Gastrocnemius medialis (tissue), 4 donors: ENCODE results near the gene ZNF397.

Source experiments
- POLR2A ChIP-seq, 2 donors: fragments of 450-650 bp; IDR thresholded peaks; one replicate each; pipeline ENCODE4 v1.6.1; 2017; ENCODE audit warnings: antibody characterized with exemption in 2 of 2, mild to moderate bottlenecking in 2 of 2, moderate library complexity in 2 of 2
- TF ChIP-seq, protein P1 (sequence below), 5 experiments: fragments of 450-650 bp in 3 of 5; fragments of 200-600 bp in 2 of 5; sonication (generic) in 2 of 5; IDR thresholded peaks in 4 of 5; conservative IDR thresholded peaks in 1 of 5; 1 replicate in 4 of 5; 2 replicates in 1 of 5; pipeline ENCODE4 v1.5.1; 2016 to 2019; ENCODE audit warnings: antibody characterized with exemption in 5 of 5, mild to moderate bottlenecking in 3 of 5, moderate library complexity in 3 of 5

DNA sequence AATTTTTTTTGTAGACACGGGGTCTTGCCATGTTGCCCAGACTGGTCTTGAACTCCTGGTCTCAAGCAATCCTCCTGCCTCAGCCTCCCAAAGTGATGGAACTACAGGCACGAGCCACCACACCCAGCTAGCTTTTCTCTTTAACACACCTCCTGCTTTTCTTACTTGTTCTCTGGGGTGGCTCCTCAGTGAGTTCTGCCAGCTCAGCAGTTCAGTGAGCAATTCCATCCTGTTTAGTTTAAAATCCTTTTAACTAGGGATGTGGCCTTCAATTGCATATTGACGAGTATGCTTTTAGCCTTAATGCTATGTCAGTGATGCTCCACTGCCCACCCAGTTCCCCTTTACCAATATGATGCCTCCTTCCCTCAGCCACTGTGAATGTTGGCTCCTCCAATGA lies 16.1 kb downstream of the ZNF397 start:
- TF ChIP-seq, protein P1, sequence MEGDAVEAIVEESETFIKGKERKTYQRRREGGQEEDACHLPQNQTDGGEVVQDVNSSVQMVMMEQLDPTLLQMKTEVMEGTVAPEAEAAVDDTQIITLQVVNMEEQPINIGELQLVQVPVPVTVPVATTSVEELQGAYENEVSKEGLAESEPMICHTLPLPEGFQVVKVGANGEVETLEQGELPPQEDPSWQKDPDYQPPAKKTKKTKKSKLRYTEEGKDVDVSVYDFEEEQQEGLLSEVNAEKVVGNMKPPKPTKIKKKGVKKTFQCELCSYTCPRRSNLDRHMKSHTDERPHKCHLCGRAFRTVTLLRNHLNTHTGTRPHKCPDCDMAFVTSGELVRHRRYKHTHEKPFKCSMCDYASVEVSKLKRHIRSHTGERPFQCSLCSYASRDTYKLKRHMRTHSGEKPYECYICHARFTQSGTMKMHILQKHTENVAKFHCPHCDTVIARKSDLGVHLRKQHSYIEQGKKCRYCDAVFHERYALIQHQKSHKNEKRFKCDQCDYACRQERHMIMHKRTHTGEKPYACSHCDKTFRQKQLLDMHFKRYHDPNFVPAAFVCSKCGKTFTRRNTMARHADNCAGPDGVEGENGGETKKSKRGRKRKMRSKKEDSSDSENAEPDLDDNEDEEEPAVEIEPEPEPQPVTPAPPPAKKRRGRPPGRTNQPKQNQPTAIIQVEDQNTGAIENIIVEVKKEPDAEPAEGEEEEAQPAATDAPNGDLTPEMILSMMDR (IDR thresholded peaks at IDR 0.05 in 4 of 5, conservative IDR thresholded peaks at IDR 0.05 in 1 of 5): no peak
- no peak for TF ChIP-seq POLR2A (IDR thresholded peaks at IDR 0.05)
